Measurements from ENCODE around the gene SMIM45.
A peak's percentile ranks its signal among the peaks of the same experiment; 100 is the strongest.

SMIM45 gene

DNA sequence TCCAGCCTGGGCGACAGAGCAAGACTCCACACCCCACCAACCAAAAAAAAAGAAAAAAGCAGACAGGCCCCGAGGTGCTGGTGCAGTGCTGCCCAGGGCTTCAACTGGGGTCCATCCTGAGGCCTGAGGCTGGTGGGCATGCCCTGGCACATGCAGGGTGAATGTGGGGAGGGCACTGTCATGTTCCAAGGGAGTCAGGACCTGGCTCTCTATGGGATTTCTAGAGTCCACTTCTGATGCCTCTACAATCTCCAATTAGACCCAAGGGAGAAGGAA, 15.1 kb upstream of the SMIM45 start:
- intact Hi-C loops (cut with micrococcal nuclease) = no loop called here
- Histone ChIP-seq H3K9me1 (replicated peaks; ENCODE audit: control insufficient read depth, extremely low read depth, insufficient read depth, low read length) (no peaks in the 10 kb centered on the region), H2AFZ (ENCODE audit: low read depth, low read length) (no peak overlapping the region), H3K4me2 (ENCODE audit: insufficient read depth, low read length) (no peak overlapping the region), H3K4me1 (ENCODE audit: control insufficient read depth, extremely low read depth, insufficient read depth, low read length) (no peaks in the 10 kb centered on the region), H4K20me1 (replicated peaks; ENCODE audit: control insufficient read depth, extremely low read depth, insufficient read depth, low read length) (no peaks in the 10 kb centered on the region), H3K36me3 (ENCODE audit: control insufficient read depth in 2 of 2, extremely low read depth in 1 of 2, insufficient read depth in 2 of 2, low read length in 2 of 2) (peaks cover 0 to 2% of the 10 kb centered on the region in 2 experiments), H3K27me3 (ENCODE audit: control insufficient read depth in 2 of 2, insufficient read depth in 2 of 2, low read length in 2 of 2) (no peaks in the 10 kb centered on the region), H3K27ac (ENCODE audit: insufficient read depth, low read depth, low read length) (no peak overlapping the region), H3K4me3 (replicated peaks in 1 of 3; ENCODE audit: insufficient read depth in 1 of 3, low read depth in 1 of 3, low read length in 3 of 3) (no peak overlapping the region), H3K9ac (replicated peaks; ENCODE audit: extremely low read depth, insufficient read depth, low read length) (no peak overlapping the region), H3K9me3 (replicated peaks; ENCODE audit: control insufficient read depth, insufficient read depth, low read length) (no peaks in the 10 kb centered on the region), H3K79me2 (ENCODE audit: control insufficient read depth, insufficient read depth, low read length) (no peaks in the 10 kb centered on the region)
- BruUV-seq (replicated peaks) = no TSS peak
- ChIA-PET POLR2A (no interaction called here), CTCF (interaction anchor here (1.4 to 2.1 kb wide), 2 partner anchors 11 to 190 kb away, joined by 4 to 10 read pairs; no protein-coding TSS in a partner anchor)
- no peak for FAIRE-seq
- no peak for DNase-seq (ENCODE audit: low read depth, low spot score)
- dilution Hi-C loops (cut with MboI; ENCODE audit: extremely low pct_ligation_motif_present, low sequenced_read_pairs) = no loop called here
- TF ChIP-seq FOS (IDR thresholded peaks at IDR 0.05; ENCODE audit: borderline replicate concordance, insufficient read depth, low read length) (no peak), JUN (IDR thresholded peaks at IDR 0.05; ENCODE audit: borderline replicate concordance, insufficient read depth, insufficient read length, low read depth) (no peak)
- TF ChIP-seq, protein P1, sequence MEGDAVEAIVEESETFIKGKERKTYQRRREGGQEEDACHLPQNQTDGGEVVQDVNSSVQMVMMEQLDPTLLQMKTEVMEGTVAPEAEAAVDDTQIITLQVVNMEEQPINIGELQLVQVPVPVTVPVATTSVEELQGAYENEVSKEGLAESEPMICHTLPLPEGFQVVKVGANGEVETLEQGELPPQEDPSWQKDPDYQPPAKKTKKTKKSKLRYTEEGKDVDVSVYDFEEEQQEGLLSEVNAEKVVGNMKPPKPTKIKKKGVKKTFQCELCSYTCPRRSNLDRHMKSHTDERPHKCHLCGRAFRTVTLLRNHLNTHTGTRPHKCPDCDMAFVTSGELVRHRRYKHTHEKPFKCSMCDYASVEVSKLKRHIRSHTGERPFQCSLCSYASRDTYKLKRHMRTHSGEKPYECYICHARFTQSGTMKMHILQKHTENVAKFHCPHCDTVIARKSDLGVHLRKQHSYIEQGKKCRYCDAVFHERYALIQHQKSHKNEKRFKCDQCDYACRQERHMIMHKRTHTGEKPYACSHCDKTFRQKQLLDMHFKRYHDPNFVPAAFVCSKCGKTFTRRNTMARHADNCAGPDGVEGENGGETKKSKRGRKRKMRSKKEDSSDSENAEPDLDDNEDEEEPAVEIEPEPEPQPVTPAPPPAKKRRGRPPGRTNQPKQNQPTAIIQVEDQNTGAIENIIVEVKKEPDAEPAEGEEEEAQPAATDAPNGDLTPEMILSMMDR (IDR thresholded peaks at IDR 0.05; ENCODE audit: extremely low read depth in 1 of 2, insufficient read depth in 1 of 2, low read depth in 1 of 2, low read length in 2 of 2) = no peak

DNA sequence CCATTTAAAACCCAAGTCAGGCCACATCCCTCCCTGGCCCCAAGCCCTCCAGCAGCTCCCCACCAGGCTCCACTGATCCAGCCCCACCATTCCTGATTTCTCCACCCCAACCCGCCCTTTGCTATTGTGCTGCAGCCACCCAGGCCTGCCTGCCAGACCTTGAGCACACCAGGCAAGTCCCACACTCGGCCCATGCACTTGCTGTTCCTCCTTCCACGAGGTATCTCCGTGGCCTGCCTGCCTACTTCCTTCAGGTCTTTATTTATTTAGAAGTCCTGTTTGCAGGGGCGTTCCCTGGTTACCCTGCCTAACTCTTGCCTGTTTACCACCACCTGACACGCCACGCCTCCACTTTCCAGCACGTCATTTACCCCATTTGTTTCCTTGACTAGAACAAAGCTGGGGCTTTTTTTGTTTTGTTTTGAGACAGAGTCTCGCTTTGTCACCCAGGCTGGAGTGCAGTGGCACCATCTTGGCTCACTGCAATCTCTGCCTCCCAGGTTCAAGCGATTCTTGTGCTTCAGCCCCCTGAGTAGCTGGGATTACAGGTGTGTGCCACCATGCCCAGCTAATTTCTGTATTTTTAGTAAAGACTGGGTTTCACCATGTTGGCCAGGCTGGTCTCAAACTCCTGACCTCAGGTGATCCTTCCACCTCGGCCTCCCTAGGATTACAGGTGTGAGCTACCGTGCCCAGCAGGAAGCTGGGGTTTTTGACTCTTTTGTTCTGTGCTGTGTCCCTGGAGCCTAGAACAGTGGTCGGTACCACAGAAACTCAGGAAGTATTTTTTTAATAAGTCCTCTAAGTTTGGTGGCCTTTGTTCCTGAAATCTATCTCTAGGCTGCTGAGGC, 11.7 kb upstream of the SMIM45 start:
- Histone ChIP-seq H3K27me3 (ENCODE audit: control insufficient read depth in 2 of 2, insufficient read depth in 2 of 2, low read length in 2 of 2) (no peaks in the 10 kb centered on the region), H3K36me3 (ENCODE audit: control insufficient read depth in 2 of 2, extremely low read depth in 1 of 2, insufficient read depth in 2 of 2, low read length in 2 of 2) (peaks cover 0 to 2% of the 10 kb centered on the region in 2 experiments), H3K27ac (ENCODE audit: insufficient read depth, low read depth, low read length) (no peak overlapping the region), H3K4me3 (replicated peaks in 1 of 3; ENCODE audit: insufficient read depth in 1 of 3, low read depth in 1 of 3, low read length in 3 of 3) (no peak overlapping the region), H3K4me1 (ENCODE audit: control insufficient read depth, extremely low read depth, insufficient read depth, low read length) (peaks cover 22% of the 10 kb centered on the region), H3K9me1 (replicated peaks; ENCODE audit: control insufficient read depth, extremely low read depth, insufficient read depth, low read length) (no peaks in the 10 kb centered on the region), H2AFZ (ENCODE audit: low read depth, low read length) (no peak overlapping the region), H3K4me2 (ENCODE audit: insufficient read depth, low read length) (no peak overlapping the region), H4K20me1 (replicated peaks; ENCODE audit: control insufficient read depth, extremely low read depth, insufficient read depth, low read length) (no peaks in the 10 kb centered on the region), H3K79me2 (ENCODE audit: control insufficient read depth, insufficient read depth, low read length) (no peaks in the 10 kb centered on the region), H3K9me3 (replicated peaks; ENCODE audit: control insufficient read depth, insufficient read depth, low read length) (no peaks in the 10 kb centered on the region), H3K9ac (replicated peaks; ENCODE audit: extremely low read depth, insufficient read depth, low read length) (no peak overlapping the region)
- intact Hi-C loops (cut with micrococcal nuclease) (loop anchor here (2.0 kb wide), 1 partner anchor 13 kb away; the partner anchor contains the start of gene TNFRSF13C), dilution Hi-C loops (cut with MboI; ENCODE audit: extremely low pct_ligation_motif_present, low sequenced_read_pairs) (no loop called here)
- no TSS peak for BruUV-seq (replicated peaks)
- peak; percentile 4 for FAIRE-seq
- DNase-seq (ENCODE audit: low read depth, low spot score) = no peak
- CTCF ChIA-PET = interaction anchor here (0.7 to 2.6 kb wide), 39 partner anchors 10 to 504 kb away, joined by 3 to 127 read pairs (median 7); partner anchors contain the start of genes CCDC134, MEI1, SNU13 and SREBF2
- POLR2A ChIA-PET = no interaction called here
- TF ChIP-seq MYC (IDR thresholded peaks at IDR 0.05; ENCODE audit: low read depth, low read length) (no peak), GATA2 (IDR thresholded peaks at IDR 0.05; ENCODE audit: insufficient read depth, insufficient read length, low read depth, low read length) (no peak), POLR2A (IDR thresholded peaks at IDR 0.05; ENCODE audit: low read depth, low read length) (no peak), POLR2AphosphoS5 (IDR thresholded peaks at IDR 0.05; ENCODE audit: insufficient read depth, low read depth, low read length) (no peak), FOS (IDR thresholded peaks at IDR 0.05; ENCODE audit: borderline replicate concordance, insufficient read depth, low read length) (no peak), JUN (IDR thresholded peaks at IDR 0.05; ENCODE audit: borderline replicate concordance, insufficient read depth, insufficient read length, low read depth) (no peak), EZH2 (IDR thresholded peaks at IDR 0.05; ENCODE audit: borderline replicate concordance, low read depth, low read length, severe bottlenecking) (no peak)
- TF ChIP-seq, protein P1 (IDR thresholded peaks at IDR 0.05; ENCODE audit: extremely low read depth in 1 of 2, insufficient read depth in 1 of 2, low read depth in 1 of 2, low read length in 2 of 2) = no peak
- TF ChIP-seq, protein P2, sequence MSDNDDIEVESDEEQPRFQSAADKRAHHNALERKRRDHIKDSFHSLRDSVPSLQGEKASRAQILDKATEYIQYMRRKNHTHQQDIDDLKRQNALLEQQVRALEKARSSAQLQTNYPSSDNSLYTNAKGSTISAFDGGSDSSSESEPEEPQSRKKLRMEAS (IDR thresholded peaks at IDR 0.05; ENCODE audit: insufficient read depth, insufficient read length) = no peak

Data from endothelial cell of umbilical vein (primary cell).